B cell (primary cell): ENCODE data around the gene OR2A12. TPM values are rescaled to one million over a fixed set of nuclear protein-coding genes. Genes with fewer than 3 reads are reported as not detected.

ENCODE experiments used
- ATAC-seq: fragments of 200-7000 bp; cut with Tn5 transposase; one replicate; pipeline ENCODE4 v1.10.0; 2021; ENCODE audit warnings: low read depth, mild to moderate bottlenecking, moderate number of reproducible peaks, moderate library complexity
- CTCF ChIA-PET: fragments of 350-600 bp; sonication (Branson Sonifier 250); formaldehyde crosslinking; loops from one replicate; lab custom pipeline; 2021; ENCODE audit warnings: antibody characterized with exemption, inconsistent platforms; lab: Charles Lee
- POLR2A ChIA-PET: fragments of 350-600 bp; sonication (Branson Sonifier 250); formaldehyde crosslinking; loops from one replicate; lab custom pipeline; 2021; ENCODE audit warnings: antibody characterized with exemption; lab: Charles Lee
- DNase-seq: peaks from one replicate; pipeline ENCODE4 v3.0.0; 2013
- H2AFZ ChIP-seq: 2 replicates; pipeline ENCODE4 v1.6.1; 2012; ENCODE audit warnings: mild to moderate bottlenecking, low read depth, low read length; ENCODE audit not compliant: insufficient read depth, poor library complexity, severe bottlenecking
- H3K27ac ChIP-seq, 2 donors: 1 replicate in 1 of 2; 2 replicates in 1 of 2; pipeline ENCODE4 v1.5.1; 2012 to 2013; ENCODE audit warnings: low read length in 2 of 2, mild to moderate bottlenecking in 2 of 2, moderate library complexity in 1 of 2
- H3K27me3 ChIP-seq, 4 experiments: fragments of 200-600 bp in 1 of 4; sonication (generic) in 1 of 4; replicated peaks in 1 of 4; 1 replicate in 2 of 4; 2 replicates in 2 of 4; pipeline versions ENCODE4 v1.6.1 to v1.7.0; 2013 to 2016; ENCODE audit warnings: low read length in 3 of 4, mild to moderate bottlenecking in 2 of 4, mixed read lengths in 1 of 4, moderate library complexity in 1 of 4; ENCODE audit not compliant: insufficient read depth in 4 of 4, control insufficient read depth in 3 of 4; ENCODE audit errors: control extremely low read depth in 1 of 4
- H3K36me3 ChIP-seq, 2 experiments: replicated peaks in 1 of 2; 1 replicate in 1 of 2; 2 replicates in 1 of 2; pipeline versions ENCODE4 v1.6.1 to v1.7.1; 2013; ENCODE audit warnings: low read length in 1 of 2; ENCODE audit not compliant: insufficient read depth in 2 of 2, control insufficient read depth in 1 of 2; ENCODE audit errors: control extremely low read depth in 1 of 2, extremely low read depth in 1 of 2
- H3K4me1 ChIP-seq, 2 donors: fragments of 200-600 bp in 1 of 2; sonication (generic) in 1 of 2; 1 replicate in 1 of 2; 2 replicates in 1 of 2; pipeline versions ENCODE4 v1.5.1 to v1.6.1; 2013 to 2017; ENCODE audit warnings: low read length in 2 of 2; ENCODE audit not compliant: control insufficient read depth in 2 of 2, insufficient read depth in 2 of 2
- H3K4me2 ChIP-seq: replicated peaks from 2 replicates; pipeline ENCODE3; 2012; ENCODE audit warnings: mild to moderate bottlenecking, low read depth, low read length; ENCODE audit not compliant: poor library complexity, severe bottlenecking
- H3K4me3 ChIP-seq, 5 experiments: fragments of 200-600 bp in 1 of 5; sonication (generic) in 1 of 5; 1 replicate in 3 of 5; 2 replicates in 2 of 5; pipeline versions ENCODE4 v1.5.1 to v1.7.0; 2011 to 2016; ENCODE audit warnings: low read length in 4 of 5, mild to moderate bottlenecking in 4 of 5, low read depth in 2 of 5, control low read depth in 1 of 5, moderate library complexity in 1 of 5; ENCODE audit not compliant: insufficient read depth in 1 of 5; ENCODE audit errors: control extremely low read depth in 1 of 5, extremely low read depth in 1 of 5
- H3K79me2 ChIP-seq: fragments of 200-600 bp; sonication (generic); one replicate; pipeline ENCODE4 v1.6.0; 2016; ENCODE audit warnings: low read length; ENCODE audit not compliant: control insufficient read depth, insufficient read depth
- H3K9ac ChIP-seq: fragments of 200-600 bp; sonication (generic); 2 replicates; pipeline ENCODE4 v1.6.1; 2017; ENCODE audit warnings: mild to moderate bottlenecking, low read length, moderate library complexity
- H3K9me3 ChIP-seq, 3 donors: one replicate each; pipeline versions ENCODE4 v1.6.1 to v1.7.1; 2013; ENCODE audit warnings: low read length in 2 of 3; ENCODE audit not compliant: control insufficient read depth in 2 of 3, insufficient read depth in 1 of 3; ENCODE audit errors: control extremely low read depth in 1 of 3
- H4K20me1 ChIP-seq: 2 replicates; pipeline ENCODE4 v1.6.0; 2012; ENCODE audit warnings: mild to moderate bottlenecking, low read length; ENCODE audit not compliant: insufficient read depth, control insufficient read depth, poor library complexity, severe bottlenecking
- H3K27ac Mint-ChIP-seq: one replicate; pipeline ENCODE4 v1.8.0; 2021; ENCODE audit warnings: mixed read lengths
- H3K27me3 Mint-ChIP-seq: one replicate; pipeline ENCODE4 v1.8.0; 2021; ENCODE audit warnings: mixed read lengths
- H3K4me1 Mint-ChIP-seq: one replicate; pipeline ENCODE4 v1.8.0; 2021; ENCODE audit warnings: mixed read lengths
- H3K4me3 Mint-ChIP-seq: one replicate; pipeline ENCODE4 v1.8.0; 2021; ENCODE audit warnings: mixed read lengths
- H3K9me3 Mint-ChIP-seq: one replicate; pipeline ENCODE4 v1.8.0; 2022; ENCODE audit warnings: mixed read lengths; ENCODE audit not compliant: insufficient read depth
- CTCF ChIP-seq: fragments of 200-600 bp; IDR thresholded peaks from one replicate; pipeline ENCODE4 v1.8.0; 2022; ENCODE audit warnings: antibody characterized with exemption, mild to moderate bottlenecking
- EZH2 ChIP-seq: IDR thresholded peaks from 2 replicates; pipeline ENCODE4 v1.6.1; 2012; ENCODE audit warnings: borderline replicate concordance, low read depth, mild to moderate bottlenecking, moderate library complexity, low read length; ENCODE audit not compliant: insufficient read depth, poor library complexity, severe bottlenecking
- WGBS: methylation state at CpG from one replicate; pipeline ENCODE4 v1.1.5; 2013; ENCODE audit warnings: missing lambda C conversion rate; ENCODE audit not compliant: insufficient coverage; 5-methylcytosine and 5-hydroxymethylcytosine counted together
- intact Hi-C: fragments of 100-400 bp; cut with micrococcal nuclease; formaldehyde crosslinking; loops from one replicate; pipeline ENCODE4 v1.10.0; 2022
- polyA plus RNA-seq: library from polyadenylated mRNA; depleted of rRNA; stranded (reverse); fragments of >200 nt; gene quantifications from 2 replicates; pipeline ENCODE4 v1.2.3, GENCODE V29; 2012
- total RNA-seq, 2 donors: library from RNA; stranded (reverse); fragments of 120-200 nt in 1 of 2; gene quantifications; 1 replicate in 1 of 2; 2 replicates in 1 of 2; pipeline versions ENCODE4 v1.2.3 to v1.2.4, GENCODE V29; 2013 to 2022

Gene OR2A12
- total and polyA plus RNA-seq, 2 donors (not counting 1 experiment from before 2014, with no cell fraction given): not detected

GRCh38 chr7:144133307-144133706, 47.2 kb downstream of the OR2A12 start:
- no peaks in the 10 kb centered on the region for H4K20me1 ChIP-seq
- no peaks in the 10 kb centered on the region for H3K9me3 ChIP-seq
- CTCF ChIA-PET: no interaction called here
- peaks cover 10% of the 10 kb centered on the region for H3K27me3 Mint-ChIP-seq
- no peak overlapping the region for H3K4me2 ChIP-seq
- peaks cover 0 to 2% (median 0%) of the 10 kb centered on the region in 4 experiments for H3K27me3 ChIP-seq
- no peak overlapping the region for H3K4me3 ChIP-seq
- intact Hi-C loops: no loop called here
- WGBS: no CpG with 5 or more reads among the region's 6 CpGs
- no peaks in the 10 kb centered on the region for H3K36me3 ChIP-seq
- H3K79me2 ChIP-seq: no peaks in the 10 kb centered on the region
- H3K4me3 Mint-ChIP-seq: no peak overlapping the region
- no peaks in the 10 kb centered on the region for H3K4me1 Mint-ChIP-seq
- no peak overlapping the region for H2AFZ ChIP-seq
- no peak for TF ChIP-seq EZH2
- TF ChIP-seq CTCF: no peak
- POLR2A ChIA-PET: no interaction called here
- H3K9me3 Mint-ChIP-seq: no peaks in the 10 kb centered on the region
- no peak overlapping the region for H3K9ac ChIP-seq
- DNase-seq (no peak), ATAC-seq (no peak)
- H3K27ac ChIP-seq: no peak overlapping the region
- no peak overlapping the region for H3K27ac Mint-ChIP-seq
- H3K4me1 ChIP-seq: no peaks in the 10 kb centered on the region

- H3K27me3 Mint-ChIP-seq: peaks cover 10% of the 10 kb centered on the region
- POLR2A ChIA-PET: no interaction called here
- no peak for ATAC-seq
Measured at GRCh38 chr7:144134116-144134515, 48.0 kb downstream of the OR2A12 start.

More at GRCh38 chr7:144134116-144134515, 48.0 kb downstream of the OR2A12 start:
- Histone ChIP-seq H3K4me3 (no peak overlapping the region), H4K20me1 (no peaks in the 10 kb centered on the region), H3K9ac (no peak overlapping the region), H2AFZ (no peak overlapping the region), H3K4me2 (no peak overlapping the region), H3K79me2 (no peaks in the 10 kb centered on the region), H3K27ac (no peak overlapping the region), H3K4me1 (no peaks in the 10 kb centered on the region), H3K36me3 (no peaks in the 10 kb centered on the region), H3K9me3 (no peaks in the 10 kb centered on the region), H3K27me3 (peaks cover 0 to 2% (median 0%) of the 10 kb centered on the region in 4 experiments)
- 100% methylated on average over 1 of the region's 1 CpG for WGBS
- Mint-ChIP-seq H3K4me1 (no peaks in the 10 kb centered on the region), H3K9me3 (no peaks in the 10 kb centered on the region), H3K4me3 (no peak overlapping the region), H3K27ac (no peak overlapping the region)
- intact Hi-C loops: no loop called here
- TF ChIP-seq CTCF (no peak), EZH2 (no peak)
- no peak for DNase-seq
- CTCF ChIA-PET: no interaction called here
